ENCODE data around the gene MED25.

Gene MED25

GRCh38 chr19:49872245-49873128, 54.4 kb downstream of the MED25 start:
- DNase-seq (ENCODE audit: low read depth): no peak
- TF ChIP-seq, protein P1, sequence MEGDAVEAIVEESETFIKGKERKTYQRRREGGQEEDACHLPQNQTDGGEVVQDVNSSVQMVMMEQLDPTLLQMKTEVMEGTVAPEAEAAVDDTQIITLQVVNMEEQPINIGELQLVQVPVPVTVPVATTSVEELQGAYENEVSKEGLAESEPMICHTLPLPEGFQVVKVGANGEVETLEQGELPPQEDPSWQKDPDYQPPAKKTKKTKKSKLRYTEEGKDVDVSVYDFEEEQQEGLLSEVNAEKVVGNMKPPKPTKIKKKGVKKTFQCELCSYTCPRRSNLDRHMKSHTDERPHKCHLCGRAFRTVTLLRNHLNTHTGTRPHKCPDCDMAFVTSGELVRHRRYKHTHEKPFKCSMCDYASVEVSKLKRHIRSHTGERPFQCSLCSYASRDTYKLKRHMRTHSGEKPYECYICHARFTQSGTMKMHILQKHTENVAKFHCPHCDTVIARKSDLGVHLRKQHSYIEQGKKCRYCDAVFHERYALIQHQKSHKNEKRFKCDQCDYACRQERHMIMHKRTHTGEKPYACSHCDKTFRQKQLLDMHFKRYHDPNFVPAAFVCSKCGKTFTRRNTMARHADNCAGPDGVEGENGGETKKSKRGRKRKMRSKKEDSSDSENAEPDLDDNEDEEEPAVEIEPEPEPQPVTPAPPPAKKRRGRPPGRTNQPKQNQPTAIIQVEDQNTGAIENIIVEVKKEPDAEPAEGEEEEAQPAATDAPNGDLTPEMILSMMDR (IDR thresholded peaks at IDR 0.05; ENCODE audit: insufficient read depth, low read depth, low read length, missing control alignments): no peak
- no peak overlapping the region for H3K4me3 ChIP-seq (ENCODE audit: low read length)

- no peak for DNase-seq (ENCODE audit: low read depth)
- TF ChIP-seq, protein P1 (IDR thresholded peaks at IDR 0.05; ENCODE audit: insufficient read depth, low read depth, low read length, missing control alignments): no peak
- H3K4me3 ChIP-seq (ENCODE audit: low read length): no peak overlapping the region
Observed at GRCh38 chr19:49873129-49873521, 55.0 kb downstream of the MED25 start.

- DNase-seq (ENCODE audit: low read depth): no peak
- TF ChIP-seq, protein P1 (IDR thresholded peaks at IDR 0.05; ENCODE audit: insufficient read depth, low read depth, low read length, missing control alignments): no peak
- no peak overlapping the region for H3K4me3 ChIP-seq (ENCODE audit: low read length)
Observed at GRCh38 chr19:49873834-49874233, 55.7 kb downstream of the MED25 start.

- peak; percentile 79 for DNase-seq (ENCODE audit: low read depth)
- TF ChIP-seq, protein P1 (IDR thresholded peaks at IDR 0.05; ENCODE audit: insufficient read depth, low read depth, low read length, missing control alignments): no peak
- no peak overlapping the region for H3K4me3 ChIP-seq (ENCODE audit: low read length)
Observed at GRCh38 chr19:49874503-49875157, 56.5 kb downstream of the MED25 start.

DNA sequence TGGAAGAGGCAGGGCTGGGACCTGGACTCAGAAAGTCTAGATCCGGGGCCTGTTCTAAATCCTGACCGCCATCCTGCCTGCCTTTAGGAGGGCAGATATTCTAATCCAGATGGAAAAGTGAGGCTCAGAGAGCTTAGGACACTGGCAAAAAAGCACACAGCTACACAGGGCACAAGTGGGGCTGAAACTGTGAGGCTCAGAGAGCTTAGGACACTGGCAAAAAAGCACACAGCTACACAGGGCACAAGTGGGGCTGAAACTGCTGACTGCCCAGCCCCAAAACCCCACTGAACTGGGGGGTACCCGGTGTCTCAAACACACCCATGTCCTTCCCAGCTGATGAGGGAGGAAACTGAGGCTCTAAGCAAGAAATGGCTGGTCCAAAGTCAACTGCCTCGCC, 57.1 kb downstream of the MED25 start:
- TF ChIP-seq, protein P1 (IDR thresholded peaks at IDR 0.05; ENCODE audit: insufficient read depth, low read depth, low read length, missing control alignments): no peak
- peak overlapping the region; percentile 99 for H3K4me3 ChIP-seq (ENCODE audit: low read length)
- DNase-seq (ENCODE audit: low read depth): no peak

DNA sequence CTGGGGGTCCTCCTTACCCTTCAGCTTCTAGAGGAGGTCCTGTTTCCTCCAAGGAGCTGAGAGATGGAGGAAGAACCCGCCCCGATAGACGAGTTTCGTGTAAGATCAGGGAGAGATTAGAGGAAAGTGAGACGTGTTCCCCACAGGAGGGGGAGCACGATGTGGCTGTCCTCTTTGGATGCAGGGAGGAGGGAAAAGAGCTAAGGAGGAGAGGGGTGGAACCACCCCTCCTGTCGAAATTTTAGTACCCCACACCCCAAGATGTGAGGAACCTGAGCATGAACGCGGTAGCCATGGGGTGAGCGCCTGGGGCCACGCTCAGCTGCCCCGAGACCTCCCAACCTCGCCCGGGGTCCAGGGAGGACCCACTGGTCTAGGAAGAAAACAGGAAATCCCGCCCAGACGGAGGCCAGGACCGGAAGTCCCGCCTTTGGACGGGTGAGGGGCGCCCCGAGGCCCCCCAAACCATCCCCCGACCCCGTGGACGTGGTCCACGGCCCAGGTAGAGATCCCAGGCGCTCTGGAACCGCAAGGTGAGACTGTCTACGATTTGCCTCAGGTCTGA, 57.9 kb downstream of the MED25 start:
- peak overlapping the region; percentile 99 for H3K4me3 ChIP-seq (ENCODE audit: low read length)
- DNase-seq (ENCODE audit: low read depth): peak; percentile 32
- TF ChIP-seq, protein P1 (IDR thresholded peaks at IDR 0.05; ENCODE audit: insufficient read depth, low read depth, low read length, missing control alignments): no peak

Measured in epithelial cell of esophagus (primary cell).